ENCODE data around the gene ALG14.
"Not testable (repeated sequence)": the region's sequence is repeated elsewhere in the genome, so short reads cannot be mapped to it uniquely, and the experiment has no call there.

ALG14 gene

GRCh38 chr1:95041491-95042165 is 31.1 kb downstream of the ALG14 start:
- no peak for DNase-seq (ENCODE audit: low read depth)

- DNase-seq (ENCODE audit: low read depth): no peak
These were observed 32.7 kb downstream of the ALG14 start for GRCh38 chr1:95040032-95040525.

- no peak for DNase-seq (ENCODE audit: low read depth)
These were observed 33.3 kb downstream of the ALG14 start for GRCh38 chr1:95039360-95040031.

- DNase-seq (ENCODE audit: low read depth): no peak
These were observed 37.2 kb downstream of the ALG14 start for GRCh38 chr1:95035536-95035935.

GRCh38 chr1:95034506-95034905 is 38.2 kb downstream of the ALG14 start:
- no peak for DNase-seq (ENCODE audit: low read depth)

GRCh38 chr1:95033843-95034242 is 38.9 kb downstream of the ALG14 start:
- DNase-seq (ENCODE audit: low read depth): no peak

- DNase-seq (ENCODE audit: low read depth): no peak
These were observed 43.2 kb downstream of the ALG14 start for GRCh38 chr1:95029532-95029931.

- no peak for DNase-seq (ENCODE audit: low read depth)
These were observed 43.8 kb downstream of the ALG14 start for GRCh38 chr1:95028954-95029353.

GRCh38 chr1:95027046-95027445 is 45.7 kb downstream of the ALG14 start:
- no peak for DNase-seq (ENCODE audit: low read depth)

GRCh38 chr1:95023399-95024043 is 49.2 kb downstream of the ALG14 start:
- DNase-seq (ENCODE audit: low read depth): no peak

- DNase-seq (ENCODE audit: low read depth): no peak
These were observed 50.2 kb downstream of the ALG14 start for GRCh38 chr1:95022644-95022926.

- DNase-seq (ENCODE audit: low read depth): no peak
These were observed 50.7 kb downstream of the ALG14 start for GRCh38 chr1:95021805-95022643.

GRCh38 chr1:95021119-95021518 is 51.6 kb downstream of the ALG14 start:
- no peak for DNase-seq (ENCODE audit: low read depth)

GRCh38 chr1:95019466-95019865 is 53.3 kb downstream of the ALG14 start:
- DNase-seq (ENCODE audit: low read depth): not testable (repeated sequence)

- no peak for DNase-seq (ENCODE audit: low read depth)
These were observed 54.0 kb downstream of the ALG14 start for GRCh38 chr1:95018602-95019369.

- DNase-seq (ENCODE audit: low read depth): no peak
These were observed 55.0 kb downstream of the ALG14 start for GRCh38 chr1:95017775-95018174.

- no peak for DNase-seq (ENCODE audit: low read depth)
These were observed 57.7 kb downstream of the ALG14 start for GRCh38 chr1:95015076-95015475.

- no peak for DNase-seq (ENCODE audit: low read depth)
These were observed 58.7 kb downstream of the ALG14 start for GRCh38 chr1:95013950-95014574.

GRCh38 chr1:95012389-95012788 is 60.4 kb downstream of the ALG14 start:
- no peak for DNase-seq (ENCODE audit: low read depth)

- DNase-seq (ENCODE audit: low read depth): no peak
These were observed 62.6 kb downstream of the ALG14 start for GRCh38 chr1:95010158-95010557.

GRCh38 chr1:95007687-95008086 is 65.1 kb downstream of the ALG14 start:
- DNase-seq (ENCODE audit: low read depth): no peak

Data from T follicular helper cell (primary cell).